MCF 10A (cell line): ENCODE measurements around the gene MBD2. TPM values are rescaled to one million over a fixed set of nuclear protein-coding genes. Genes with fewer than 3 reads are reported as not detected.

Experiments used
- BruUV-seq: library from RNA; stranded (reverse); fragments of 400-500 nt; replicated peaks from 2 replicates; lab custom pipeline; 2021; lab: Mats Ljungman, UMichigan
- CTCF ChIA-PET: fragments of 300-600 bp; sonication (Branson Sonifier 250); formaldehyde crosslinking; extraction: SDS; loops from one replicate; lab custom pipeline; 2021; ENCODE audit warnings: antibody characterized with exemption, inconsistent platforms; lab: Yijun Ruan, JAX
- POLR2A ChIA-PET: fragments of 300-600, 350-650 bp; sonication (Branson Sonifier 250); formaldehyde crosslinking; extraction: SDS; loops from one replicate; lab custom pipeline; 2020; ENCODE audit warnings: antibody characterized with exemption, inconsistent platforms; lab: Yijun Ruan, JAX
- DNase-seq: peaks from one replicate; pipeline ENCODE4 v3.0.0-alpha.2; 2018; ENCODE audit not compliant: unreplicated experiment
- H3K27ac Mint-ChIP-seq: one replicate; pipeline ENCODE4 v1.8.0; 2022; ENCODE audit warnings: mild to moderate bottlenecking, low read depth, mixed read lengths; ENCODE audit not compliant: unreplicated experiment
- H3K27me3 Mint-ChIP-seq: one replicate; pipeline ENCODE4 v1.8.0; 2022; ENCODE audit warnings: mixed read lengths; ENCODE audit not compliant: insufficient read depth, unreplicated experiment
- H3K36me3 Mint-ChIP-seq: one replicate; pipeline ENCODE4 v1.8.0; 2022; ENCODE audit warnings: mild to moderate bottlenecking, moderate library complexity, mixed read lengths; ENCODE audit not compliant: insufficient read depth, unreplicated experiment
- H3K4me1 Mint-ChIP-seq: one replicate; pipeline ENCODE4 v1.8.0; 2022; ENCODE audit warnings: mixed read lengths; ENCODE audit not compliant: insufficient read depth, unreplicated experiment
- H3K4me3 Mint-ChIP-seq: one replicate; pipeline ENCODE4 v1.8.0; 2022; ENCODE audit warnings: mild to moderate bottlenecking, moderate library complexity, mixed read lengths; ENCODE audit not compliant: unreplicated experiment
- H3K9me3 Mint-ChIP-seq: one replicate; pipeline ENCODE4 v1.8.0; 2022; ENCODE audit warnings: mixed read lengths; ENCODE audit not compliant: unreplicated experiment
- intact Hi-C: fragments of 100-400 bp; cut with micrococcal nuclease; formaldehyde crosslinking; loops from 2 replicates; pipeline ENCODE4 v1.14.1; 2022
- total RNA-seq: library from RNA; stranded (reverse); gene quantifications from 2 replicates; pipeline ENCODE4 v1.2.3, GENCODE V29; 2022
- TF ChIP-seq, protein P1 (sequence below): fragments of 200-600 bp; IDR thresholded peaks from one replicate; pipeline ENCODE4 v1.8.0; 2022; ENCODE audit warnings: antibody characterized with exemption, mild to moderate bottlenecking; ENCODE audit not compliant: unreplicated experiment

MBD2 gene
- total RNA-seq, 1 experiment from 2014 or later: 179 TPM

DNA sequence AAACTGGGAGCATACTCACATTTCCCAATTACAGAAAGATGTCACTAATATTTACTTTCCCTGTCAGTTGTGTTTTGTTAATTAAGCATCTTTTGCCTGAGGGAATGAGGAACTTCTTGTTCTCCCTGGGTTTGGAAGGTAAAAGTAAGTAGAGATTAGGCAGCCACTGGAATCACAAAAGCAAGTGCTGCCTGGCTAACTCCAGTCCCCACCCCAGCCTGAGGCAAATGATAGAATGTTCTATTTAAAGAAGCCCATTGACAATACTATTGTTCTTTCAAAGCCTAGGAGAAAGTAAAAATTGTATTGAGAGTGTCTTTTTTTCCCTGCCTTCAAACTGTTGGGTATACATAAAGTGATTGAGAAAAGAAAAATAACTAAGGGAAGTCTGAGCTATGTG lies 93.8 kb downstream of the MBD2 start:
- intact Hi-C loops: no loop called here
- DNase-seq: no peak
- peaks cover 24% of the 10 kb centered on the region for H3K4me1 Mint-ChIP-seq
- CTCF ChIA-PET: interaction anchor here (0.8 to 4.3 kb wide), 7 partner anchors 11 to 1846 kb away, joined by 3 to 32 read pairs (median 5); no protein-coding TSS in a partner anchor
- TF ChIP-seq, protein P1, sequence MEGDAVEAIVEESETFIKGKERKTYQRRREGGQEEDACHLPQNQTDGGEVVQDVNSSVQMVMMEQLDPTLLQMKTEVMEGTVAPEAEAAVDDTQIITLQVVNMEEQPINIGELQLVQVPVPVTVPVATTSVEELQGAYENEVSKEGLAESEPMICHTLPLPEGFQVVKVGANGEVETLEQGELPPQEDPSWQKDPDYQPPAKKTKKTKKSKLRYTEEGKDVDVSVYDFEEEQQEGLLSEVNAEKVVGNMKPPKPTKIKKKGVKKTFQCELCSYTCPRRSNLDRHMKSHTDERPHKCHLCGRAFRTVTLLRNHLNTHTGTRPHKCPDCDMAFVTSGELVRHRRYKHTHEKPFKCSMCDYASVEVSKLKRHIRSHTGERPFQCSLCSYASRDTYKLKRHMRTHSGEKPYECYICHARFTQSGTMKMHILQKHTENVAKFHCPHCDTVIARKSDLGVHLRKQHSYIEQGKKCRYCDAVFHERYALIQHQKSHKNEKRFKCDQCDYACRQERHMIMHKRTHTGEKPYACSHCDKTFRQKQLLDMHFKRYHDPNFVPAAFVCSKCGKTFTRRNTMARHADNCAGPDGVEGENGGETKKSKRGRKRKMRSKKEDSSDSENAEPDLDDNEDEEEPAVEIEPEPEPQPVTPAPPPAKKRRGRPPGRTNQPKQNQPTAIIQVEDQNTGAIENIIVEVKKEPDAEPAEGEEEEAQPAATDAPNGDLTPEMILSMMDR: no peak
- POLR2A ChIA-PET: interaction anchor here (0.6 to 1.6 kb wide), 6 partner anchors 11 to 96 kb away, joined by 3 to 6 read pairs (median 4); no protein-coding TSS in a partner anchor
- H3K27ac Mint-ChIP-seq: peak overlapping the region; percentile 5
- H3K9me3 Mint-ChIP-seq: no peaks in the 10 kb centered on the region
- H3K27me3 Mint-ChIP-seq: no peaks in the 10 kb centered on the region
- no peaks in the 10 kb centered on the region for H3K36me3 Mint-ChIP-seq
- H3K4me3 Mint-ChIP-seq: no peak overlapping the region
- BruUV-seq: no TSS peak

DNA sequence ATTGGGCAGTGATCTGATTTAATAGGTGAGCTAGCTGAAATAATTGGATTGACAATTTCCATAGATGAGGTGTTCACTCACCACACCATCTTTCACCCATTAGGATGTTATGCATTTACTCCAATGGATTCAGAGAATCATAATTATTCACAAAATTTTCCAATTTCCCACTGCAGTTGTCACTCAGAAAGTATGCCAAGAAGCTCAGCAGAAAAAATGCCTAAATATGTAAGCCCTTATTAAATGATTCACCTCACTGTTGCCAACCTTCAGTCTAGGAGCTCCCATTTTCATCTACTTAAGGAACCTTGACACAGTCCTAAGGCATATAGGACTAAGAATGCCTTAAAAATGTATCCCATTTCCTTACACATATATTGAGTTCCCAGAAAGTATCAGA lies 94.3 kb downstream of the MBD2 start:
- TF ChIP-seq, protein P1: no peak
- intact Hi-C loops: no loop called here
- Mint-ChIP-seq H3K4me1 (peaks cover 24% of the 10 kb centered on the region), H3K36me3 (no peaks in the 10 kb centered on the region), H3K9me3 (no peaks in the 10 kb centered on the region), H3K4me3 (no peak overlapping the region), H3K27me3 (no peaks in the 10 kb centered on the region), H3K27ac (peak overlapping the region; percentile 5)
- DNase-seq: no peak
- POLR2A ChIA-PET: interaction anchor here (0.6 to 1.6 kb wide), 6 partner anchors 10 to 96 kb away, joined by 3 to 6 read pairs (median 4); no protein-coding TSS in a partner anchor
- no TSS peak for BruUV-seq
- CTCF ChIA-PET: interaction anchor here (0.8 to 4.3 kb wide), 7 partner anchors 11 to 1845 kb away, joined by 3 to 32 read pairs (median 6); partner anchors contain the start of gene POLI

DNA sequence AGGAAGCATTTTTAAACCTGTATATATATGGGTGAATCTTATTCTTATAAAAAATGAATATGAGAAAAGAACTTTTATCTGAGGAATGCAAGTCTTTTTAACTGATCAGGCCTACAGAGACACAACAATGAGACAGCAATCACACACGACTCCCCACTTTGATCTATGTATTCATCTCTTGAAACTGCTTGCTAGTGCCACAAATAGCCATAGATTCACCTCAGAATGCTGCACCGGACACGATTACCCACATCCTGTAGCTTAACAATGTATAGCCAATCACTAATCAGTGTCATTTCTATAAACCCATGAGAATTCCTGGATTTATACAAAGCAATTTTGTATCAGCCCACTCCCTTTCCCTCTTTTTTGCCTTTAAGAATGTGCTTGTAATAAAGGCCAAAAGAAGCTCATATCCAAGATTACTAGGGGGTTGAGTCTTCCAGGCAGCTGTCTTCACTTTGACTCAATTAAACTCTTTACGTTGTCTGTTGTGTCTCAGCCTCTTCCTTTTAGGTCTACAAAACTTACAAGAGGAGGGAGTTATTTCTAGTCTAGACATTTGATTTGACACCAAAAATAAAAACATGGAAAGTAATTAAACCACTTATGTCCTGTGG lies 94.9 kb downstream of the MBD2 start:
- no peaks in the 10 kb centered on the region for H3K36me3 Mint-ChIP-seq
- BruUV-seq: no TSS peak
- intact Hi-C loops: loop anchor here (5.0 kb wide), 1 partner anchor 138 kb away; the partner anchor contains the start of gene POLI

More for the DNA sequence above, 94.9 kb downstream of the MBD2 start:
- Mint-ChIP-seq H3K9me3 (no peaks in the 10 kb centered on the region), H3K27ac (no peak overlapping the region), H3K4me3 (no peak overlapping the region), H3K27me3 (no peaks in the 10 kb centered on the region), H3K4me1 (peaks cover 20% of the 10 kb centered on the region)
- ChIA-PET CTCF (interaction anchor here (0.6 to 4.3 kb wide), 13 partner anchors 10 to 562 kb away, joined by 3 to 32 read pairs (median 6); partner anchors contain the start of gene POLI), POLR2A (interaction anchor here (0.9 to 1.6 kb wide), 5 partner anchors 10 to 21 kb away, joined by 4 to 6 read pairs (median 5); no protein-coding TSS in a partner anchor)
- TF ChIP-seq, protein P1: no peak
- DNase-seq: no peak
